Measurements from ENCODE around the gene JOSD2.

Gene JOSD2

DNA sequence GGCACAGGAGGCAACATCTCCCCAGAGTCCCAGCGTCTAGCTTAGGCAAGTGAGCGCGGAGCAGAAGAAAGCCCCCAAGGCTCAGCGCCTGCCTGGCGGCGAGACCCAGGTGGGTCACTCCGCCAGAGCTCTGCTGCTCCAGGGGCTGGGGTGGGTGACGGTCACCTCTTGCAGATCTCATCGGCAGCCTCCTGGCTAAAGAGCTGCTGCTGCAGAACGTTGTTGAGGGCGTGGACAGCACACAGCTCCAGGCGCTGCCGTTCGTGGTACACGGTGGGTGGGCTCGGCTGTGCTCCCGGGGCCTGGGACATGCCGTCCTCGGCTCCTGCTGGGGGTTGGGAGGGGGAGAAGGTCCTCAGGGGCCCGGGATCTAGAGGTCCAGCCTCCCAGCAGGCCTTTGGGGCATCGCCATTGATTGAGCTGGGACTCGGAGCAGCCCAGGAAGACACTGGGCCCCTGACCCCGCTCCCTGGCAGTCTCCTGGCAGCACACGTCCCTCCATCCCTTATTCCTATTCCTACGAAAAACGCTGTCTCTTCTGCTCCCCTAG is 795 bp downstream of the JOSD2 start:
- TF ChIP-seq TAF1 (IDR thresholded peaks at IDR 0.05; ENCODE audit: borderline replicate concordance, insufficient read depth, low read length) = no peak
- no peak for TF ChIP-seq SIN3A (IDR thresholded peaks at IDR 0.05; ENCODE audit: borderline replicate concordance, insufficient read depth, low read length)
- TF ChIP-seq, protein P1, sequence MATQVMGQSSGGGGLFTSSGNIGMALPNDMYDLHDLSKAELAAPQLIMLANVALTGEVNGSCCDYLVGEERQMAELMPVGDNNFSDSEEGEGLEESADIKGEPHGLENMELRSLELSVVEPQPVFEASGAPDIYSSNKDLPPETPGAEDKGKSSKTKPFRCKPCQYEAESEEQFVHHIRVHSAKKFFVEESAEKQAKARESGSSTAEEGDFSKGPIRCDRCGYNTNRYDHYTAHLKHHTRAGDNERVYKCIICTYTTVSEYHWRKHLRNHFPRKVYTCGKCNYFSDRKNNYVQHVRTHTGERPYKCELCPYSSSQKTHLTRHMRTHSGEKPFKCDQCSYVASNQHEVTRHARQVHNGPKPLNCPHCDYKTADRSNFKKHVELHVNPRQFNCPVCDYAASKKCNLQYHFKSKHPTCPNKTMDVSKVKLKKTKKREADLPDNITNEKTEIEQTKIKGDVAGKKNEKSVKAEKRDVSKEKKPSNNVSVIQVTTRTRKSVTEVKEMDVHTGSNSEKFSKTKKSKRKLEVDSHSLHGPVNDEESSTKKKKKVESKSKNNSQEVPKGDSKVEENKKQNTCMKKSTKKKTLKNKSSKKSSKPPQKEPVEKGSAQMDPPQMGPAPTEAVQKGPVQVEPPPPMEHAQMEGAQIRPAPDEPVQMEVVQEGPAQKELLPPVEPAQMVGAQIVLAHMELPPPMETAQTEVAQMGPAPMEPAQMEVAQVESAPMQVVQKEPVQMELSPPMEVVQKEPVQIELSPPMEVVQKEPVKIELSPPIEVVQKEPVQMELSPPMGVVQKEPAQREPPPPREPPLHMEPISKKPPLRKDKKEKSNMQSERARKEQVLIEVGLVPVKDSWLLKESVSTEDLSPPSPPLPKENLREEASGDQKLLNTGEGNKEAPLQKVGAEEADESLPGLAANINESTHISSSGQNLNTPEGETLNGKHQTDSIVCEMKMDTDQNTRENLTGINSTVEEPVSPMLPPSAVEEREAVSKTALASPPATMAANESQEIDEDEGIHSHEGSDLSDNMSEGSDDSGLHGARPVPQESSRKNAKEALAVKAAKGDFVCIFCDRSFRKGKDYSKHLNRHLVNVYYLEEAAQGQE (IDR thresholded peaks at IDR 0.05; ENCODE audit: insufficient read depth in 1 of 2, low read depth in 2 of 2, low read length in 2 of 2) = no peak
- no peak for TF ChIP-seq POLR2AphosphoS5 (IDR thresholded peaks at IDR 0.05; ENCODE audit: low read depth, low read length)
- TF ChIP-seq FOXP2 (optimal IDR thresholded peaks at IDR 0.05; ENCODE audit: borderline replicate concordance, extremely low read depth, extremely low read length, insufficient read depth) = no peak

DNA sequence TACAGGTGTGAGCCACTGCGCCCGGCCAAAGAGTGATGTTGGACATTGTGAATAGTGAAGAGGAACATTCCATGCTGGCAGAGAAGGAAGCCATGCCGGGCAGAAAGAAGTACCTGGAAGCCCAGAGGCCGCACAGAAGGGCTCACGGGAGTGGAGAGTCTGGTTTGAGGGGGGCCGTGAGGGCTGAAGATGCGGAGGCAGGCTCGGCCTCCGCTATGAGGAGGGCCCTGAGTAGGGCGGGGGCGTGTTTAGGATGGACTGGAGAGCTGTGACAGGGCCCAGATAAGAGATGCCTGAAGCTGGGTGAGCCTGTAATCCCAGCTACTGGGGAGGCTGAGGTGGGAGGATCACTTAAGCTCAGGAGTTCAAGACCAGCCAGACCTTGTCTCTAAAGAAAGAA is 1.6 kb downstream of the JOSD2 start:
- TF ChIP-seq SIN3A (IDR thresholded peaks at IDR 0.05; ENCODE audit: borderline replicate concordance, insufficient read depth, low read length) = no peak
- TF ChIP-seq POLR2AphosphoS5 (IDR thresholded peaks at IDR 0.05; ENCODE audit: low read depth, low read length) = no peak
- no peak for TF ChIP-seq TAF1 (IDR thresholded peaks at IDR 0.05; ENCODE audit: borderline replicate concordance, insufficient read depth, low read length)
- TF ChIP-seq, protein P1 (IDR thresholded peaks at IDR 0.05; ENCODE audit: insufficient read depth in 1 of 2, low read depth in 2 of 2, low read length in 2 of 2) = no peak
- no peak for TF ChIP-seq FOXP2 (optimal IDR thresholded peaks at IDR 0.05; ENCODE audit: borderline replicate concordance, extremely low read depth, extremely low read length, insufficient read depth)

- no peak for TF ChIP-seq TAF1 (IDR thresholded peaks at IDR 0.05; ENCODE audit: borderline replicate concordance, insufficient read depth, low read length)
- no peak for TF ChIP-seq FOXP2 (optimal IDR thresholded peaks at IDR 0.05; ENCODE audit: borderline replicate concordance, extremely low read depth, extremely low read length, insufficient read depth)
- TF ChIP-seq, protein P1 (IDR thresholded peaks at IDR 0.05; ENCODE audit: insufficient read depth in 1 of 2, low read depth in 2 of 2, low read length in 2 of 2) = no peak
- TF ChIP-seq SIN3A (IDR thresholded peaks at IDR 0.05; ENCODE audit: borderline replicate concordance, insufficient read depth, low read length) = no peak
- TF ChIP-seq POLR2AphosphoS5 (IDR thresholded peaks at IDR 0.05; ENCODE audit: low read depth, low read length) = no peak
These were observed 2.2 kb downstream of the JOSD2 start for GRCh38 chr19:50508843-50509190.

GRCh38 chr19:50507376-50507775 is 3.6 kb downstream of the JOSD2 start:
- TF ChIP-seq, protein P1 (IDR thresholded peaks at IDR 0.05; ENCODE audit: insufficient read depth in 1 of 2, low read depth in 2 of 2, low read length in 2 of 2) = no peak

DNA sequence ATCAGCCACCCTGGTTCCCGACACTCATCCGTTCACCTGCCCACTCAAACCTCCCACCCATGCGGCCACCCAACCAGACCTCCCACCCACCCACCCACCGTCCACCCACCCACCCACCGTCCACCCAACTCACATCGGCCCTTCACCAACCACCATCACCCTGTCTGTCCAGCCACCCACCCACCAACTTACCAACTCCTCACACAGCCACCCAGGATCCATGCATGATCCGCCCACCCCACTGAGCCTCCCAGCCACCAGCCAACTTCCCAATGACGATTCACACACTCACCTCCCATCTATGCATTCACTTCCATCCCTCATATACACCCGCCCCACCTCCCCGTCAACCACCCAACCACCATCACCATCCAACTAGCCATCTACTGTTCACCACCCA is 4.3 kb downstream of the JOSD2 start:
- TF ChIP-seq FOXP2 (optimal IDR thresholded peaks at IDR 0.05; ENCODE audit: borderline replicate concordance, extremely low read depth, extremely low read length, insufficient read depth) (no peak), SIN3A (IDR thresholded peaks at IDR 0.05; ENCODE audit: borderline replicate concordance, insufficient read depth, low read length) (no peak), TAF1 (IDR thresholded peaks at IDR 0.05; ENCODE audit: borderline replicate concordance, insufficient read depth, low read length) (no peak), POLR2AphosphoS5 (IDR thresholded peaks at IDR 0.05; ENCODE audit: low read depth, low read length) (no peak)
- TF ChIP-seq, protein P1 (IDR thresholded peaks at IDR 0.05; ENCODE audit: insufficient read depth in 1 of 2, low read depth in 2 of 2, low read length in 2 of 2) = no peak
